Muscle of leg (tissue), 11 donors: ENCODE measurements around the gene ARL2. TPM values are rescaled to one million over a fixed set of nuclear protein-coding genes. Genes with fewer than 3 reads are reported as not detected.
A peak's percentile ranks its signal among the peaks of the same experiment; 100 is the strongest.
"Not testable (repeated sequence)": the region's sequence is repeated elsewhere in the genome, so short reads cannot be mapped to it uniquely, and the experiment has no call there.

Experiments
- DNase-seq: peaks from one replicate; pipeline ENCODE4 v3.0.0; 2013
- H3K27ac ChIP-seq: one replicate; pipeline ENCODE4 v1.5.1; 2013; ENCODE audit warnings: mild to moderate bottlenecking, low read length, control low read depth
- H3K27me3 ChIP-seq: one replicate; pipeline ENCODE4 v1.6.1; 2013; ENCODE audit warnings: low read length; ENCODE audit not compliant: control insufficient read depth, insufficient read depth
- H3K36me3 ChIP-seq: one replicate; pipeline ENCODE4 v1.6.1; 2013; ENCODE audit warnings: low read length; ENCODE audit not compliant: control insufficient read depth, insufficient read depth
- H3K4me1 ChIP-seq: one replicate; pipeline ENCODE4 v1.6.1; 2013; ENCODE audit warnings: low read length; ENCODE audit not compliant: control insufficient read depth, insufficient read depth
- H3K4me3 ChIP-seq: one replicate; pipeline ENCODE4 v1.5.1; 2013; ENCODE audit warnings: low read length, control low read depth
- H3K9me3 ChIP-seq: replicated peaks from 2 replicates; pipeline ENCODE4 v1.6.1; 2013; ENCODE audit warnings: low read depth, low read length; ENCODE audit not compliant: control insufficient read depth
- WGBS: methylation state at CpG from one replicate; pipeline ENCODE4 v1.1.5; 2013; ENCODE audit warnings: missing lambda C conversion rate; ENCODE audit not compliant: insufficient coverage; 5-methylcytosine and 5-hydroxymethylcytosine counted together
- polyA plus RNA-seq, 8 donors: library from polyadenylated mRNA; unstranded; fragments of 120-200 nt; gene quantifications; one replicate each; pipeline versions ENCODE4 v1.2.1 to v1.2.3, GENCODE V29; 2013; ENCODE audit warnings: inconsistent platforms in 1 of 8, low replicate concordance in 1 of 8; ENCODE audit not compliant: insufficient read length in 8 of 8, insufficient read depth in 1 of 8
- total RNA-seq: library from RNA; stranded (reverse); fragments of 120-200 nt; gene quantifications from one replicate; pipeline ENCODE4 v1.2.4, GENCODE V29; 2013

ARL2 gene
- total and polyA plus RNA-seq, 9 donors = 80.5 to 101 (median 86.9) TPM

DNA sequence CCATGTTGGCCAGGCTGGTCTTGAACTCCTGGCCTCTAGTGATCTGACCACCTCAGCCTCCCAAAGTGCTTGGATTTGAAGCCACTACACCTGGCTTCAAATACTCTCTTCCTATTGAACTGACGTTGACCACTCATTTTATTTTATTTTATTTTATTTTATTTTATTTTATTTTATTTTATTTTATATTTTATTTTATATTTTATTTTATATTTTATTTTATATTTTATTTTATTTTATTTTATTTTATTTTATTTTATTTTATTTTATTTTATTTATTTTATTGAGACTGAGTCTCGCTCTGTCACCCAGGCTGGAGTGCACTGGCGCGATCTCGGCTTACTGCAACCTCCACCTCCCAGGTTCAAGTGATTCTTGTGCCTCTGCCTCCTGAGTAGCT is 30.6 kb upstream of the ARL2 start:
- not testable (repeated sequence) for DNase-seq, H3K27ac ChIP-seq, H3K36me3 ChIP-seq, H3K4me1 ChIP-seq, H3K4me3 ChIP-seq, H3K27me3 ChIP-seq, H3K9me3 ChIP-seq
- WGBS = no CpG with 5 or more reads among the region's 5 CpGs

DNA sequence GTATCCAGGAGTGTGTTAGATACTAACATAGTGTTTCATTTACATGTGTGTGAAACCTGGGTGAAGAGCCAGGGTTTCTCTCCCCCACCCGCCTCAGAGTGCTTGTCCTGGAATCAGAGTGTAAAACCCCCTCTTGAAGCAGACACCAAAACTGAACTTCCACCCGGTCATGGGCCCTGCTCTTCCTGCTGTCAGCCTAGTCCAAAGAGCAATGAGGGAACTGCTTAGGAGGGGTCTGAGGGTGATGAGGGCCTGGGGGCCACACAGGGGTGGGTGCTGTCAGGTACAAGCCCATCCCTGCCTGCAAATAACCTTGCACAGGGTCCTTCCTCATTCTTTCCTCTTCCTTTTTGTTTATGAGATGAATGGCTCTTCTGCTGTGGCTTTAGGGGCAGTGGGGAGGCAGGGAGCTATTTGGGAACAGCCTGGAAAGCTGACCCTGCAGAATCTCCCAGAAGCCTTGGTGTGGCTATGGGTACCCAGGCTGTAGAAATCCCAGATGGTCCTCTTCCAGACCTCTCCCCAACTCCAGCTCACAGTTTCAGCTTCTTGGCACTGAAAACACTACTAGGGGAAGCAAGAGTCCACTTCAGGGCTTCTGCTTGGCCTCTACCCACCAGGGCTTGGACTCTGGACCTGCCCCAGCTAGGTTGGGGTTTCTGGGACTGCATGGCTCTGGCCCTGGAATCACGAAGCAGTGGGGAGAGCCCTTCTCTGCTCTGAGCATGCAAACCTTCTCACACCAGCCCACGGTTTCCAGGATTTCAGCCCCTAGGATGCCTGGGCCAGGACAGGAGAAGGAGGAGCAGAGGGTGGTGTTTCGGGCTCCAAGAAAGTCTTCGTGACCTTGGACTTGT is 25.7 kb upstream of the ARL2 start:
- Histone ChIP-seq H3K36me3 (no peaks in the 10 kb centered on the region), H3K9me3 (no peaks in the 10 kb centered on the region), H3K27me3 (peaks cover 2% of the 10 kb centered on the region), H3K4me3 (no peak overlapping the region), H3K27ac (no peak overlapping the region), H3K4me1 (peaks cover 19% of the 10 kb centered on the region)
- WGBS = 94% methylated on average over 2 of the region's 6 CpGs
- no peak for DNase-seq

DNA sequence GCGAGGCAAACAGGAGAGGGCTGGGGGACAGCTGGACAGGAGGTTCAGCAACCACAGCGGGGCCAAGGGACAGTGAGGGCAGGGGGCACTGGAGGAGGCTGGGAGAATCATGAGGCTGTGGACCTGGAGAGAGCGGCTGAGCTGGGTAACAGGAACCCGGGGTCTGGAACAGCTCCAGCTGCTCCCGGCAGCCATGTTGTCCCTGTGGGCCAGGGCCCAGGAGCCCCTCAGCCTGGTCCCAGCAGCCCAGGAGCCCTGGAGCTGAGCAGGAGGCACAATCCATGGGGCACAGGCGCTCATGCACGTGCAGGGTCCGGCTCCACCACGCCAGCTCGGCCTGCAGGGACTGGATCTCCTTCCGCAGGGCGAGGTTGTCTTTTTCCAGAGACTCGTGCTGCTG is 24.5 kb upstream of the ARL2 start:
- 44% methylated on average over 13 of the region's 13 CpGs for WGBS
- H3K27ac ChIP-seq = peak overlapping the region; percentile 73
- DNase-seq = no peak
- peak overlapping the region; percentile 6 for H3K4me3 ChIP-seq
- peaks cover 21% of the 10 kb centered on the region for H3K4me1 ChIP-seq
- peaks cover 2% of the 10 kb centered on the region for H3K27me3 ChIP-seq
- H3K36me3 ChIP-seq = no peaks in the 10 kb centered on the region
- H3K9me3 ChIP-seq = no peaks in the 10 kb centered on the region

DNA sequence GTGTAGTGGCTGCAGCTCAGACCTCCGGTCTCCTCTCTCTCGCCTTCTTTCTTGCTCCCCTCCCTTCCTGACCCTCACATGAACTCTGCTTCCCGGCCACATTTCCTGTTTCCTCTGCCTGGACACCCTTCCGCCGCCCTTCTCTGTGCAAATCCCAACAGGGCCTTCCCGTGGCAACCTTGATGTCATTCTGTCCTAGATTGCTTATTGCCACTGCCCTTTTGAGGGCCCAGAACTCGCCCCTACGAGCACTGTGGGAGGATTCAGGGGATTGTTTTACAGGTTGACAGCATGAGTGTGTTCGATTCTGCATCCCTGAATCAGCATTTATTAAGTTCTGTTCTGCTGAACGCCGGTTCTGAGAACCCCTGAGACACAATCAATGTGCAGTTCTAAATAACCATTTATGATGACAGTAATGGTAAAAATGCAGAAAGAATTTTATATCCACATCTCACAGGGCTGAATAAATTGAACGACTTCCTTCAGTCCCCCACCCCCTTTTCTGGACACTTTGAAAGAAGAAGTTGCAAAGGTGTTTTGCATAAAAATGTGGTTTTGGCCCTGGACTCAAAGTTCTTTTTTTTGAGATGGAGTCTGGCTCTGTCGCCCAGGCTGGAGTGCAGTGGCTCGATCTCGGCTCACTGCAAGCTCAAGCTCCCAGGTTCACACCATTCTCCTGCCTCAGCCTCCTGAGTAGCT is 23.6 kb upstream of the ARL2 start:
- 30% methylated on average over 9 of the region's 15 CpGs for WGBS
- H3K4me1 ChIP-seq = peaks cover 21% of the 10 kb centered on the region
- H3K36me3 ChIP-seq = no peaks in the 10 kb centered on the region
- H3K27ac ChIP-seq = peak overlapping the region; percentile 73
- peak; percentile 85 for DNase-seq
- H3K4me3 ChIP-seq = peak overlapping the region; percentile 6
- no peaks in the 10 kb centered on the region for H3K9me3 ChIP-seq
- H3K27me3 ChIP-seq = peaks cover 2% of the 10 kb centered on the region

DNA sequence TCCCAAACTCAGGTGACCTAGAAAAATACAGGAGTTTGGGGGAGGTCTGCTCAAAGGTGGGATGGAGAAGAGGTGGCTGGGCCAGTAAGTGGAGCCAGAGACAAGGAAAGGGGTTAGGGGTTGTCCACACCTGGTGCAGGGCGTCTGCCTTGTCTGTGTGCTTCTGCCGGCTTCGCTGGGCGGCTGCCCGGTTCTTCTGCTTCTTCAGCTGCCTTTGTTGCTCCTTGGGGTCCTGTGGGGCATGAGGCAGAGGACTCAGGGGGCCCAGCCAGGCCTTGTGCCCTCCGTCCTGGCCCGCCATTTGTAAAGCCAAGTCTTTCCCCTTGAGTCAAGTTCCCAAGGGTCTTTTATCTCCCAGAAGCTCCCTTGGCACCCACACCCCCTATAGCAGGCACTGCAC is 19.6 kb upstream of the ARL2 start:
- H3K36me3 ChIP-seq = no peaks in the 10 kb centered on the region
- no peak overlapping the region for H3K4me3 ChIP-seq
- H3K27ac ChIP-seq = no peak overlapping the region
- WGBS = 84% methylated on average over 7 of the region's 7 CpGs
- H3K27me3 ChIP-seq = peaks cover 2% of the 10 kb centered on the region
- DNase-seq = no peak
- no peaks in the 10 kb centered on the region for H3K9me3 ChIP-seq
- H3K4me1 ChIP-seq = peaks cover 28% of the 10 kb centered on the region

DNA sequence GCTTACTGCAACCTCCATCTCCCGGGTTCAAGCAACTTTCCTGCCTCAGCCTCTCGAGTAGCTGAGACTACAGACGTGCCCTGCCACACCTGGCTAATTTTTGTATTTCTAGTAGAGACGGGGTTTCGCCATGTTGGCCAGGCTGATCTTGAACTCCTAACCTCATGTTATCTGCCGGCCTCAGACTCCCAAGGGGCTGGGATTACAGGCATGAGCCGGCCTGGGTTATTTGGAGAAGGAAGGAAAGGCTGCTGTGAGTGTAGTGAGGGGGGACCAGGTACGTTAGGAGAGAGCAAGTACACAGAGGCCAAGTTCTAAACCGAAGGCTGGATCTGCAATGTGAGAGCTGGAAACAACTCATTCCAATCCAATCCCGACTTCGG is 17.6 kb upstream of the ARL2 start:
- peaks cover 15% of the 10 kb centered on the region for H3K4me1 ChIP-seq
- H3K27me3 ChIP-seq = peaks cover 2% of the 10 kb centered on the region
- H3K4me3 ChIP-seq = peak overlapping the region; percentile 30
- DNase-seq = no peak
- no peaks in the 10 kb centered on the region for H3K9me3 ChIP-seq
- WGBS = 38% methylated on average over 8 of the region's 11 CpGs
- H3K27ac ChIP-seq = peak overlapping the region; percentile 65
- H3K36me3 ChIP-seq = no peaks in the 10 kb centered on the region

DNA sequence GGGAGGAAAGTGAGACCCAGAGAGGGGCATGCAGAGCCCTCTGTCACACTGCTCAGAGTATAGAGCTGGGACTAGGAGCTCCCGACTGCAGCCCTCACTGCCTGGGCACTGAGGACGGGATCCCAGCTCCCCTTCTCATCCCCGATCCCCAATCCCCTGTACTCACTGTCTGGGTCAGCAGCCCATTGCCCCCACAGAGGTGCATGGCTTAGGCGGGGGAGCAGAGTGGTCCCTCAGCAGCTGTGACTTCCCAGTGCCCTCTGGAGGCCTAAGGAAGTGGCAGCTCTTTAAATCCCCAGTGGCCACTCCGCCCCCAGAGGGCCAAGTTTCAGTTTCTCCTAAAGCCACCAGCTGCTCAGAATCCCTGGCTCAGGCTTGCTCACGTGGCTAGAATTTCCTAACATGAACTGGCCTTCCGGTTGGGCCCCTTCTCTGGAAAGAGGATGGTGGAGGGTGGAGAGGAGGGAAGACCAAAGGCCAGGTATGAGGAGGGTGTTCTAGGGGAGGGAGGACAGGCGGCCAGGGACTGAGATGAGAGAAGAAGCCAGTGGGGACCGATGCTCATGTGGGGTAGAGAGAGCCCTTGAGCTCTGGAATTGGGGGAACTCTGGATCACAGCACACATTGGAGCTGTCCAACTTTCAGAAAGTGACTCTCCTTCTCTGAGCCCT is 17.1 kb upstream of the ARL2 start, which contains the start of gene BATF2:
BATF2 (minus strand) TSS at position 262 of the 671 bp plus-strand sequence; CDS start at position 205, 57 bp downstream.
- peak within 1 kb of the TSS; percentile 65 for H3K27ac ChIP-seq
- H3K27me3 ChIP-seq = peaks cover 2% of the 10 kb centered on the region
- peaks cover 15% of the 10 kb centered on the region for H3K4me1 ChIP-seq
- H3K4me3 ChIP-seq = peak within 1 kb of the TSS; percentile 30
- WGBS = 17% methylated on average over 5 of the region's 9 CpGs
- H3K9me3 ChIP-seq = no peaks in the 10 kb centered on the region
- no peaks in the 10 kb centered on the region for H3K36me3 ChIP-seq
- DNase-seq = peak; percentile 82

DNA sequence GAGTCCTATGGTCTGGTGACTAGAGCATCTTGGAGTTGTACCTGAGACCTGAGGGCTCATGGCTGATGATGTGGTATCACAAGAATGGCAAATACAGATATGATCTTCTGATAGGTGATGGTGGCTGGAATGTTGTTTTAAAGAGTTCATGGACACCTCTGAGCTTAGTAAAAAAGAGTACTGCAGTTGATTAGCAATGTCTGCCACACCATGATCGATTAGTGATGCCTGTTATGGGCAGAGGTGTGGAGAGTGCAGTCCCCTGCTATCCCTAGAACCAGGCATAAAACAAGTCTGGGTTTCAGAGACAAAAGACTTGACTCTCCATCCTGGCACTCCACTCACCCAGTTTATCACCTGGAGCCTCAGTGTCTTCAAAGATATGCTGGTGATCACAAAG is 15.8 kb upstream of the ARL2 start:
- Histone ChIP-seq H3K4me3 (no peak overlapping the region), H3K4me1 (peaks cover 22% of the 10 kb centered on the region), H3K9me3 (no peaks in the 10 kb centered on the region), H3K27ac (no peak overlapping the region), H3K36me3 (no peaks in the 10 kb centered on the region), H3K27me3 (no peaks in the 10 kb centered on the region)
- DNase-seq = no peak
- 80% methylated on average over 1 of the region's 1 CpG for WGBS

DNA sequence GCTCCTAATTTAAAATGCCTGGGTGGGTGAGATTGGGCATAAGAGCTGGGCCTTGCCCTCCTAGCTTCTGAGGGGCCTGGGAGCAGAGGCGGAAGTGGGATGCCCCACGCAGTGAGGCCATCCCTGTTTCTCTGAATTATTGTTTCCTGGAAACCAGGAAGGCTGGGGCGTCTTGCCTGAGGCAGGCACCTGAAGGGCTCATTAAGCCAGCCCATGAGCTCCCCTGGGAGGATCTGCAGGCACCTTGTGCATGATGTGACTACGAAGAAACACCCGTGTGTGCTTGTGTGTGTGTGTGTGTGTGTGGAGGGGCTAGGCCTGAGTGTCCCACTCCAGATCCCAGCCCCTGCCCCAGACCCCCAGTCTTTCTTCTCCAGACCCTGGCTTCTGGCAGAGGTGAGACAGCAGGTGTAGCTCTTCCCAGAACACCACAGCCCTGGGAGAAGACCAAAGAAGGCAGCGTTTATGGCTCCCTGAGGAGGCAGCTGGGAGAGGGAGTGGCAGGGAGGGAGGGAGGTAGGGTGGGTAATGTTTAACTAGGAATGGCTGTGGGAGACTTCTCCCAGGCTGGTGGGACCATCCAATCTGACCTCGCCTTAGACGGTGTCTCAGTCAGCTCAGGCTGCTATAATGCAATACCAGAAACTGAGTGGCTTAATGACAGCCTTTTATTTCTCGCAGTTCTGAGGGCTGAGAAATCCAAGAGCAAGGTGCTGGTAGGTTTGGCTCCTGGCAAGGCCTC is 15.1 kb upstream of the ARL2 start:
- WGBS = 70% methylated on average over 6 of the region's 9 CpGs
- no peaks in the 10 kb centered on the region for H3K27me3 ChIP-seq
- no peak for DNase-seq
- H3K27ac ChIP-seq = no peak overlapping the region
- H3K9me3 ChIP-seq = no peaks in the 10 kb centered on the region
- H3K4me1 ChIP-seq = peaks cover 23% of the 10 kb centered on the region
- no peak overlapping the region for H3K4me3 ChIP-seq
- no peaks in the 10 kb centered on the region for H3K36me3 ChIP-seq
